H1 (cell line): ENCODE results near the gene ZBTB20. TPM values are rescaled to one million over a fixed set of nuclear protein-coding genes. Genes with fewer than 3 reads are reported as not detected.

Experiments
- CTCF ChIA-PET: fragments of 300-600 bp; sonication (Branson Sonifier 250); formaldehyde crosslinking; loops from one replicate; lab custom pipeline; 2021; ENCODE audit not compliant: partially characterized antibody; lab: Charles Lee
- POLR2A ChIA-PET: fragments of 300-600 bp; sonication (Branson Sonifier 250); formaldehyde crosslinking; loops from one replicate; lab custom pipeline; 2021; ENCODE audit warnings: inconsistent platforms; ENCODE audit not compliant: partially characterized antibody; lab: Charles Lee
- DNase-seq, 2 experiments: peaks; one replicate each; pipeline versions ENCODE4 v3.0.0 to v3.0.0-alpha.2; 2010 to 2022; ENCODE audit warnings: low spot score in 2 of 2, low read depth in 1 of 2, mixed read lengths in 1 of 2
- FAIRE-seq: peaks from 2 replicates; lab custom pipeline; 2011; peaks lifted over from hg19 to GRCh38; lab: Jason Lieb, UNC
- H2AFZ ChIP-seq: 2 replicates; pipeline ENCODE4 v1.8.1; 2012; ENCODE audit warnings: low read length, inconsistent platforms
- H2AK5ac ChIP-seq: 2 replicates; pipeline ENCODE4 v1.6.1; 2013; ENCODE audit warnings: low read depth, low read length
- H2BK120ac ChIP-seq: replicated peaks from 2 replicates; pipeline ENCODE3; 2013; ENCODE audit warnings: low read depth, low read length, inconsistent platforms
- H2BK12ac ChIP-seq: 2 replicates; pipeline ENCODE4 v1.6.1; 2013; ENCODE audit warnings: low read depth, low read length
- H2BK15ac ChIP-seq: 2 replicates; pipeline ENCODE4 v1.6.1; 2013; ENCODE audit warnings: low read length
- H2BK20ac ChIP-seq: 2 replicates; pipeline ENCODE4 v1.6.1; 2013; ENCODE audit warnings: low read length
- H2BK5ac ChIP-seq: 2 replicates; pipeline ENCODE4 v1.6.1; 2013; ENCODE audit warnings: low read depth, low read length
- H3K14ac ChIP-seq: 2 replicates; pipeline ENCODE4 v1.6.1; 2013; ENCODE audit warnings: inconsistent platforms; ENCODE audit not compliant: insufficient read length
- H3K18ac ChIP-seq: 2 replicates; pipeline ENCODE4 v1.6.1; 2013; ENCODE audit warnings: low read length; ENCODE audit errors: extremely low read depth
- H3K23ac ChIP-seq: 2 replicates; pipeline ENCODE4 v1.6.1; 2013; ENCODE audit warnings: inconsistent platforms; ENCODE audit not compliant: insufficient read length
- H3K23me2 ChIP-seq: 2 replicates; pipeline ENCODE4 v1.6.1; 2013; ENCODE audit warnings: low read depth, low read length
- H3K27ac ChIP-seq: 2 replicates; pipeline ENCODE4 v1.6.1; 2011; ENCODE audit warnings: low read depth, low read length, inconsistent platforms
- H3K27me3 ChIP-seq, 4 experiments: replicated peaks in 1 of 4; 1 replicate in 1 of 4; 2 replicates in 3 of 4; pipeline versions ENCODE4 v1.6.1 to v1.8.1; 2011 to 2013; ENCODE audit warnings: low read length in 3 of 4, mild to moderate bottlenecking in 3 of 4, inconsistent platforms in 2 of 4, mixed read lengths in 2 of 4, moderate library complexity in 1 of 4; ENCODE audit not compliant: control insufficient read depth in 3 of 4, insufficient read depth in 3 of 4; ENCODE audit errors: extremely low read depth in 1 of 4
- H3K36me3 ChIP-seq, 4 experiments: 2 replicates each; pipeline versions ENCODE4 v1.6.1 to v1.8.1; 2011 to 2013; ENCODE audit warnings: mild to moderate bottlenecking in 4 of 4, low read length in 3 of 4, moderate library complexity in 2 of 4, control low read depth in 1 of 4, inconsistent platforms in 1 of 4; ENCODE audit not compliant: insufficient read depth in 4 of 4, control insufficient read depth in 2 of 4
- H3K4ac ChIP-seq: replicated peaks from 2 replicates; pipeline ENCODE3; 2013; ENCODE audit warnings: low read length, low read depth, mixed read lengths, inconsistent platforms; ENCODE audit not compliant: insufficient read length
- H3K4me1 ChIP-seq, 4 experiments: replicated peaks in 1 of 4; 1 replicate in 1 of 4; 2 replicates in 3 of 4; pipeline versions ENCODE4 v1.6.1 to v1.8.1; 2011 to 2013; ENCODE audit warnings: low read length in 3 of 4, inconsistent platforms in 2 of 4, mixed read lengths in 1 of 4; ENCODE audit not compliant: insufficient read depth in 4 of 4, control insufficient read depth in 3 of 4
- H3K4me2 ChIP-seq, 2 experiments: 2 replicates each; pipeline versions ENCODE4 v1.6.1 to v1.8.1; 2011 to 2013; ENCODE audit warnings: low read depth in 2 of 2, low read length in 2 of 2, control low read depth in 1 of 2, inconsistent platforms in 1 of 2, mild to moderate bottlenecking in 1 of 2; ENCODE audit not compliant: insufficient read depth in 1 of 2
- H3K4me3 ChIP-seq, 4 experiments: fragments of 200-600, 300-600 bp in 1 of 4; sonication (generic), shearing (Covaris generic), sonication (Bioruptor Twin) in 1 of 4; 2 replicates each; pipeline versions ENCODE4 v1.5.1 to v1.8.1; 2011 to 2016; ENCODE audit warnings: low read length in 4 of 4, low read depth in 3 of 4, control low read depth in 2 of 4, inconsistent platforms in 2 of 4, mild to moderate bottlenecking in 2 of 4, mixed read lengths in 1 of 4, moderate library complexity in 1 of 4; ENCODE audit not compliant: insufficient read depth in 2 of 4; ENCODE audit errors: extremely low read depth in 1 of 4
- H3K56ac ChIP-seq: replicated peaks from 2 replicates; pipeline ENCODE3; 2013; ENCODE audit warnings: low read depth, mild to moderate bottlenecking, mixed read lengths, low read length, inconsistent platforms; ENCODE audit not compliant: insufficient read length
- H3K79me1 ChIP-seq: 2 replicates; pipeline ENCODE4 v1.6.1; 2013; ENCODE audit warnings: low read depth, low read length, control low read depth
- H3K79me2 ChIP-seq, 2 experiments: 2 replicates each; pipeline versions ENCODE4 v1.6.1 to v1.8.1; 2012 to 2013; ENCODE audit warnings: low read length in 2 of 2, mild to moderate bottlenecking in 2 of 2, inconsistent platforms in 1 of 2; ENCODE audit not compliant: insufficient read depth in 2 of 2, control insufficient read depth in 1 of 2
- H3K9ac ChIP-seq, 4 experiments: replicated peaks in 1 of 4; 1 replicate in 1 of 4; 2 replicates in 3 of 4; pipeline versions ENCODE4 v1.6.1 to v1.8.1; 2011 to 2013; ENCODE audit warnings: low read depth in 3 of 4, low read length in 3 of 4, control low read depth in 2 of 4, mild to moderate bottlenecking in 2 of 4, moderate library complexity in 2 of 4, inconsistent platforms in 1 of 4; ENCODE audit errors: extremely low read depth in 1 of 4
- H3K9me3 ChIP-seq, 2 experiments: 2 replicates each; pipeline versions ENCODE4 v1.6.1 to v1.8.1; 2012 to 2013; ENCODE audit warnings: mild to moderate bottlenecking in 2 of 2, moderate library complexity in 2 of 2, control low read depth in 1 of 2, inconsistent platforms in 1 of 2, low read depth in 1 of 2, low read length in 1 of 2, mixed read lengths in 1 of 2; ENCODE audit not compliant: insufficient read depth in 2 of 2
- H4K20me1 ChIP-seq, 2 experiments: replicated peaks in 1 of 2; 2 replicates each; pipeline versions ENCODE3 to v1.8.1; 2011 to 2013; ENCODE audit warnings: inconsistent platforms in 2 of 2, low read length in 2 of 2, mild to moderate bottlenecking in 1 of 2; ENCODE audit not compliant: insufficient read depth in 2 of 2, control insufficient read depth in 1 of 2
- H4K5ac ChIP-seq: 2 replicates; pipeline ENCODE4 v1.6.1; 2013; ENCODE audit warnings: low read length, low read depth, mixed read lengths, inconsistent platforms; ENCODE audit not compliant: insufficient read length
- H4K8ac ChIP-seq: 2 replicates; pipeline ENCODE4 v1.8.0; 2013; ENCODE audit warnings: mild to moderate bottlenecking, moderate library complexity, low read length, inconsistent platforms; ENCODE audit not compliant: insufficient read depth; ENCODE audit errors: extremely low read depth
- H4K91ac ChIP-seq: replicated peaks from 2 replicates; pipeline ENCODE3; 2013; ENCODE audit warnings: low read length, mixed read lengths, inconsistent platforms; ENCODE audit not compliant: insufficient read length
- ASH2L ChIP-seq: fragments of 200-600, 300-600 bp; sonication (generic); IDR thresholded peaks from one replicate; pipeline ENCODE4 v1.7.1; 2017; ENCODE audit warnings: low read length
- CHD1 ChIP-seq: IDR thresholded peaks from 2 replicates; pipeline ENCODE4 v1.6.1; 2012; ENCODE audit warnings: low read depth, low read length, improper control_type of control experiment
- GTF2F1 ChIP-seq: IDR thresholded peaks from 2 replicates; pipeline ENCODE4 v1.6.1; 2012; ENCODE audit warnings: low read depth, low read length, improper control_type of control experiment, borderline replicate concordance
- KDM1A ChIP-seq: fragments of 200-600, 300-600 bp; sonication (generic); IDR thresholded peaks from 2 replicates; pipeline ENCODE4 v1.7.1; 2016; ENCODE audit warnings: mild to moderate bottlenecking, low read length, borderline replicate concordance
- SP2 ChIP-seq: IDR thresholded peaks from 2 replicates; pipeline ENCODE4 v1.6.1; 2012; ENCODE audit warnings: mild to moderate bottlenecking, low read length, inconsistent platforms
- WGBS, 2 experiments: shearing (Covaris generic) in 1 of 2; methylation state at CpG; one replicate each; pipeline versions ENCODE4 v1.1.6 to v1.1.7; 2013 to 2015; ENCODE audit warnings: low lambda C conversion rate in 2 of 2, mixed read lengths in 2 of 2, inconsistent platforms in 1 of 2, low coverage in 1 of 2, missing lambda C conversion rate in 1 of 2; ENCODE audit not compliant: insufficient replicate concordance in 2 of 2, insufficient coverage in 1 of 2, insufficient read length in 1 of 2; ENCODE audit errors: extremely low coverage in 1 of 2, missing lambda C conversion rate in 1 of 2; 5-methylcytosine and 5-hydroxymethylcytosine counted together
- polyA plus RNA-seq, 7 experiments: library from polyadenylated mRNA; depleted of rRNA in 3 of 7; stranded (reverse) in 5 of 7; unstranded in 2 of 7; fragments of >200 nt in 5 of 7; fragments of 200-250 nt in 2 of 7; gene quantifications; 1 replicate in 5 of 7; 2 replicates in 1 of 7; 4 replicates in 1 of 7; pipeline versions ENCODE4 v1.2.1 to v1.2.3, GENCODE V29; 2011 to 2013; ENCODE audit warnings: missing spikeins in 2 of 7, mixed read lengths in 2 of 7
- total RNA-seq: library from RNA; stranded (reverse); fragmentation: NEBNext Ultra II Directional; extraction: Animal tissue kit (Norgen Biotek cat#: 25700); gene quantifications from 2 replicates; pipeline ENCODE4 v1.2.1, GENCODE V29; 2021
- TF ChIP-seq, protein P1 (sequence below), 3 experiments: IDR thresholded peaks; 1 replicate in 2 of 3; 2 replicates in 1 of 3; pipeline versions ENCODE4 v1.5.1 to v1.6.1; 2011; ENCODE audit warnings: low read length in 3 of 3, mild to moderate bottlenecking in 3 of 3, inconsistent platforms in 2 of 3, low read depth in 1 of 3, moderate library complexity in 1 of 3; ENCODE audit not compliant: insufficient read depth in 1 of 3; ENCODE audit errors: control extremely low read depth in 1 of 3
- TF ChIP-seq, protein P2 (sequence below): IDR thresholded peaks from 2 replicates; pipeline ENCODE4 v1.6.1; 2012; ENCODE audit warnings: low read length, inconsistent platforms
- TF ChIP-seq, protein P3 (sequence below): IDR thresholded peaks from 2 replicates; pipeline ENCODE4 v1.6.1; 2011; ENCODE audit warnings: low read length, improper control_type of control experiment

The ZBTB20 gene
- total and polyA plus RNA-seq, 2 of the 8 experiments (the other 6 are each of a cell fraction or from before 2014, with no cell fraction given), result 0.35 to 1.3 TPM

DNA sequence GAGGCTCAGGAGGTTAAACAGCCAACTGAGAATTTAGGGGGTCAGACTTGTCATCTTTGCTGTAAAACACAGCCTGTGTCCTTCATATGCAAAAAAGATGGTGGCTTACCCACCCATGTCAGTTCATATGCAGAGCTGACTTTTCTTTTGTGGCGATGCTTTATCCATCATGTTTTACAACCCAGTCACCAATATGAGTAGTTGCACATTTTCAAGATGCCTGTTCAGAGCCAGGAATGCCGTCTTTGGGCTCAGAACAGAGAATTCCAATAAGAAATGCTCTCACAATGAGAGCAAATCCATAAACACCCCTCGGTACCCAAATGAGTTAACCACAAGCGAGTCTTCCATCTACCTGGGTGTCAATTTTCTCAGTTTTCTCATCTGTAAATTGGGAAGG is 769.7 kb downstream of the ZBTB20 start:
- no peak overlapping the region for H2AK5ac ChIP-seq
- no peaks in the 10 kb centered on the region; a peak in 1 of 4 replicates for H3K9me3 ChIP-seq
- H3K79me1 ChIP-seq, result no peaks in the 10 kb centered on the region
- H3K14ac ChIP-seq, result no peak overlapping the region
- no peak for FAIRE-seq
- no peak overlapping the region for H3K4me2 ChIP-seq
- H2AFZ ChIP-seq, result no peak overlapping the region
- CTCF ChIA-PET, result interaction anchor here (0.9 to 1.9 kb wide), 3 partner anchors 12 to 87 kb away, joined by 3 to 4 read pairs (median 4); no protein-coding TSS in a partner anchor
- H2BK15ac ChIP-seq, result no peak overlapping the region
- H3K23ac ChIP-seq, result no peak overlapping the region
- no peak overlapping the region for H2BK12ac ChIP-seq
- H4K91ac ChIP-seq, result no peak overlapping the region
- no peak overlapping the region for H3K4ac ChIP-seq
- H3K4me3 ChIP-seq, result no peak overlapping the region
- H4K8ac ChIP-seq, result no peak overlapping the region
- H3K27me3 ChIP-seq, result no peaks in the 10 kb centered on the region
- no peak overlapping the region for H3K9ac ChIP-seq
- POLR2A ChIA-PET, result no interaction called here
- H2BK20ac ChIP-seq, result no peak overlapping the region
- peaks cover 0 to 7% (median 3%) of the 10 kb centered on the region in 4 experiments; a peak in 2 of 7 replicates for H3K4me1 ChIP-seq
- H4K20me1 ChIP-seq, result no peaks in the 10 kb centered on the region
- no peak overlapping the region for H4K5ac ChIP-seq
- no peak overlapping the region for H2BK5ac ChIP-seq
- H3K23me2 ChIP-seq, result no peaks in the 10 kb centered on the region
- H3K18ac ChIP-seq, result no peak overlapping the region
- H3K27ac ChIP-seq, result no peak overlapping the region
- no peak overlapping the region for H2BK120ac ChIP-seq
- H3K79me2 ChIP-seq, result no peaks in the 10 kb centered on the region
- peaks cover 0 to 3% (median 0%) of the 10 kb centered on the region in 4 experiments; a peak in 1 of 8 replicates for H3K36me3 ChIP-seq
- no peak for DNase-seq
- H3K56ac ChIP-seq, result no peak overlapping the region
- 86% methylated on average over 4 of the region's 4 CpGs; no CpG with 5 or more reads in 1 of the 2 experiments for WGBS, 2 experiments
- TF ChIP-seq SP2 (no peak), GTF2F1 (no peak), KDM1A (no peak), ASH2L (no peak), CHD1 (no peak)
- TF ChIP-seq, protein P1, sequence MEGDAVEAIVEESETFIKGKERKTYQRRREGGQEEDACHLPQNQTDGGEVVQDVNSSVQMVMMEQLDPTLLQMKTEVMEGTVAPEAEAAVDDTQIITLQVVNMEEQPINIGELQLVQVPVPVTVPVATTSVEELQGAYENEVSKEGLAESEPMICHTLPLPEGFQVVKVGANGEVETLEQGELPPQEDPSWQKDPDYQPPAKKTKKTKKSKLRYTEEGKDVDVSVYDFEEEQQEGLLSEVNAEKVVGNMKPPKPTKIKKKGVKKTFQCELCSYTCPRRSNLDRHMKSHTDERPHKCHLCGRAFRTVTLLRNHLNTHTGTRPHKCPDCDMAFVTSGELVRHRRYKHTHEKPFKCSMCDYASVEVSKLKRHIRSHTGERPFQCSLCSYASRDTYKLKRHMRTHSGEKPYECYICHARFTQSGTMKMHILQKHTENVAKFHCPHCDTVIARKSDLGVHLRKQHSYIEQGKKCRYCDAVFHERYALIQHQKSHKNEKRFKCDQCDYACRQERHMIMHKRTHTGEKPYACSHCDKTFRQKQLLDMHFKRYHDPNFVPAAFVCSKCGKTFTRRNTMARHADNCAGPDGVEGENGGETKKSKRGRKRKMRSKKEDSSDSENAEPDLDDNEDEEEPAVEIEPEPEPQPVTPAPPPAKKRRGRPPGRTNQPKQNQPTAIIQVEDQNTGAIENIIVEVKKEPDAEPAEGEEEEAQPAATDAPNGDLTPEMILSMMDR (IDR thresholded peaks at IDR 0.05; ENCODE audit: control extremely low read depth in 1 of 3, insufficient read depth in 1 of 3, low read depth in 1 of 3, low read length in 3 of 3), result no peak
- TF ChIP-seq, protein P2, sequence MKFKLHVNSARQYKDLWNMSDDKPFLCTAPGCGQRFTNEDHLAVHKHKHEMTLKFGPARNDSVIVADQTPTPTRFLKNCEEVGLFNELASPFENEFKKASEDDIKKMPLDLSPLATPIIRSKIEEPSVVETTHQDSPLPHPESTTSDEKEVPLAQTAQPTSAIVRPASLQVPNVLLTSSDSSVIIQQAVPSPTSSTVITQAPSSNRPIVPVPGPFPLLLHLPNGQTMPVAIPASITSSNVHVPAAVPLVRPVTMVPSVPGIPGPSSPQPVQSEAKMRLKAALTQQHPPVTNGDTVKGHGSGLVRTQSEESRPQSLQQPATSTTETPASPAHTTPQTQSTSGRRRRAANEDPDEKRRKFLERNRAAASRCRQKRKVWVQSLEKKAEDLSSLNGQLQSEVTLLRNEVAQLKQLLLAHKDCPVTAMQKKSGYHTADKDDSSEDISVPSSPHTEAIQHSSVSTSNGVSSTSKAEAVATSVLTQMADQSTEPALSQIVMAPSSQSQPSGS, result no peak
- TF ChIP-seq, protein P3, sequence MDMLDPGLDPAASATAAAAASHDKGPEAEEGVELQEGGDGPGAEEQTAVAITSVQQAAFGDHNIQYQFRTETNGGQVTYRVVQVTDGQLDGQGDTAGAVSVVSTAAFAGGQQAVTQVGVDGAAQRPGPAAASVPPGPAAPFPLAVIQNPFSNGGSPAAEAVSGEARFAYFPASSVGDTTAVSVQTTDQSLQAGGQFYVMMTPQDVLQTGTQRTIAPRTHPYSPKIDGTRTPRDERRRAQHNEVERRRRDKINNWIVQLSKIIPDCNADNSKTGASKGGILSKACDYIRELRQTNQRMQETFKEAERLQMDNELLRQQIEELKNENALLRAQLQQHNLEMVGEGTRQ, result no peak
